ENCODE measurements around the gene PCDH9. TPM values are rescaled to one million over a fixed set of nuclear protein-coding genes. Genes with fewer than 3 reads are reported as not detected.

Gene PCDH9
- polyA plus RNA-seq, 3 donors from 2014 or later: 0.56 to 0.77 TPM; not detected in 1

DNA sequence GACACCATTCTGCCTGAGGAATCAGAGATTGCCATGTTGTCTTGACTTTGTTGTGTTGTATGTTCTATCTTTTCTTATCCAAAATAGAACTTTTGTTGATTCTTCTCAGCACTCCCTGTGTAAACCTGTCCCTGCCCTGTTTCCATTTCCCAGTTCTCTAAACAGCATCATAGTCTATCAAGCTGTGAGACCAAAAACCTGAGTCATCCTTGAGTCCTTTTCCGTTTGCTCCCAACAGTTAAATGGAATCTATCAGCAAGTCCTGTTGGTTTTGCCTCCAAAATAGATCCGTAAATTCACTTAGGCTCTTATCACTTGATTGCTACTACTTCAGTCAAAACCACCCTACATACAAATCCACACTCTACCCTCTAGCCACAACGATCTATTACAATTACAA lies 667.1 kb downstream of the PCDH9 start:
- no peak overlapping the region for H3K4me3 Mint-ChIP-seq
- no peaks in the 10 kb centered on the region for H3K4me1 Mint-ChIP-seq
- peaks cover 0 to 4% (median 0%) of the 10 kb centered on the region in 3 donors for H3K36me3 Mint-ChIP-seq
- H3K27me3 Mint-ChIP-seq (ENCODE audit: low read depth in 3 of 3): no peaks in the 10 kb centered on the region
- no peak overlapping the region for H3K27ac Mint-ChIP-seq
- no peak for DNase-seq
- H3K9me3 Mint-ChIP-seq: peaks cover 0 to 25% (median 2%) of the 10 kb centered on the region in 6 donors

DNA sequence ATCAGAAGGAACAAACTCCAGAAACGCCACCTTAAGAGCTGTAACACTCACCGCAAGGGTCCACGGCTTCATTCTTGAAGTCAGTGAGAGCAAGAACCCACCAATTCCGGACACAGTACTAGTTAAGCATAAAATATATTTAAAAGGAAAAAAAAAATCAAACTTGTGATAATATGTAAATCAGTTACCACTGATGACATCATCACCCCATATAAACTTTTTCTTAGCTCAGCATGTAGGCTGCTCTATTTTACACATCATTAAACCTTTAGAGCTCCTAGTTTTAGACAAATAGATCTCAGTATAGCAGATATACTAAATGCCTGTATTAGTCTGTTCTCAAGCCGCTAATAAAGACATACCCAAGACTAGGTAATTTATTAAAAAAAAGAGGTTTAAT lies 668.1 kb downstream of the PCDH9 start:
- Mint-ChIP-seq H3K4me3 (no peak overlapping the region), H3K27ac (no peak overlapping the region), H3K36me3 (peaks cover 0 to 4% (median 0%) of the 10 kb centered on the region in 3 donors), H3K27me3 (ENCODE audit: low read depth in 3 of 3) (no peaks in the 10 kb centered on the region), H3K9me3 (peaks cover 0 to 27% (median 2%) of the 10 kb centered on the region in 6 donors), H3K4me1 (no peaks in the 10 kb centered on the region)
- DNase-seq: no peak

DNA sequence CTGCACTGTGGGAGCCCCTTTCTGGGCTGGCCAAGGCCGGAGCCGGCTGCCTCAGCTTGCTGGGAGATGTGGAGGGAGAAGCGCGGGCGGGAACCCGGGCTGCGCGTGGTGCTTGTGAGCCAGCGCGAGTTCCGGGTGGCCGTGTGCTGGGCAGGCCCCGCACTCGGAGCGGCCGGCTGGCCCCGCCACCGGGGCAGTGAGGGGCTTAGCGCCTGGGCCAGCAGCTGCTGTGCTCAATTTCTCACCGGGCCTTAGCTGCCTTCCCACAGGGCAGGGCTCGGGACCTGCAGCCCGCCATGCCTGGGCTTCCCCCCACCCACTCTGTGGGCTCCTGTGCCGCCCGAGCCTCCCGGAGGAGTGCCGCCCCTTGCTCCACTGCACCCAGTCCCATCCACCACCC lies 669.1 kb downstream of the PCDH9 start:
- Mint-ChIP-seq H3K27ac (no peak overlapping the region), H3K9me3 (peaks cover 0 to 26% (median 2%) of the 10 kb centered on the region in 6 donors), H3K4me3 (no peak overlapping the region), H3K36me3 (peaks cover 0 to 4% (median 0%) of the 10 kb centered on the region in 3 donors), H3K27me3 (ENCODE audit: low read depth in 3 of 3) (no peaks in the 10 kb centered on the region), H3K4me1 (no peaks in the 10 kb centered on the region)
- no peak for DNase-seq

DNA sequence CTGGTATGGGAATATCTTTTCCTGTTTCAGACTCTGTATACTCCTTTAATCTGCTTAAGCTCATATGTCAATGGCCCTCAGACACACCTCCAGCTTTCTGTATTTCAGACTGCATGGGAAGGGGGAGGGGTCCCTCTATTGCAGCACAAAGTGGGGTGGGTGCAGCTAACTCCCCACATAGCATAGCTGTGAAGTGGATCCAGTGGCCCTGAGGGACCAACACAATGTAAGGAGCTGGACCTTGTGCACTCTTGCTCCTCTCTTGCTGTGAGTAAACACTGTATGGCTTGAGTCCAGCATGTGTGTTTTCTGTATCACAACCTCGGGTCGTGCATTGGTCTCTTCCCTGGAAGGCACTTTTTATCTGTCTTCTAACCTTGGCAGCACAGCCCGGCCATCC lies 669.9 kb downstream of the PCDH9 start:
- H3K36me3 Mint-ChIP-seq: peaks cover 0 to 4% (median 0%) of the 10 kb centered on the region in 3 donors
- no peak overlapping the region for H3K4me3 Mint-ChIP-seq
- no peak for DNase-seq
- no peaks in the 10 kb centered on the region for H3K27me3 Mint-ChIP-seq (ENCODE audit: low read depth in 3 of 3)
- H3K27ac Mint-ChIP-seq: no peak overlapping the region
- H3K9me3 Mint-ChIP-seq: peaks cover 0 to 21% (median under 1%) of the 10 kb centered on the region in 6 donors
- no peaks in the 10 kb centered on the region for H3K4me1 Mint-ChIP-seq

DNA sequence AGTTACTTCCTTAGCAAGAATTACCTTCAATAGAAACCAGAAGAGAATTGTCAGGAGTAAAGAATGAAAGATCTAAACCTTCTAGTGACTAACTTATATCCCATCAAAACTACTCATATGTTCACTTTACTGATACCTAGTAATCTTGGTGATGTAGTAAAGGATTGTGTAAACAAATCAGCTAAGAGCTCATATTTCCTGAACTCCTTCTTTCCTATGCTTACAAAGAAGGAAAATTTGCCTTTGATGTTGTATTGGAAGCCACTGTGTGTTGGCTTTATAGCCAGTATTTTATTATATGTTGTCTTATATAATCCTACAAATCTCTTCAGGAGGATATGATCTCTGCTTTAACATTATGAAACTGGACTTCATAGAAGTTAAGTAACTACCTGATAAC lies 671.0 kb downstream of the PCDH9 start:
- Mint-ChIP-seq H3K4me1 (no peaks in the 10 kb centered on the region), H3K9me3 (peaks cover 0 to 21% (median under 1%) of the 10 kb centered on the region in 6 donors), H3K36me3 (peaks cover 0 to 4% (median 0%) of the 10 kb centered on the region in 3 donors), H3K27ac (no peak overlapping the region), H3K4me3 (no peak overlapping the region), H3K27me3 (ENCODE audit: low read depth in 3 of 3) (no peaks in the 10 kb centered on the region)
- DNase-seq: no peak

DNA sequence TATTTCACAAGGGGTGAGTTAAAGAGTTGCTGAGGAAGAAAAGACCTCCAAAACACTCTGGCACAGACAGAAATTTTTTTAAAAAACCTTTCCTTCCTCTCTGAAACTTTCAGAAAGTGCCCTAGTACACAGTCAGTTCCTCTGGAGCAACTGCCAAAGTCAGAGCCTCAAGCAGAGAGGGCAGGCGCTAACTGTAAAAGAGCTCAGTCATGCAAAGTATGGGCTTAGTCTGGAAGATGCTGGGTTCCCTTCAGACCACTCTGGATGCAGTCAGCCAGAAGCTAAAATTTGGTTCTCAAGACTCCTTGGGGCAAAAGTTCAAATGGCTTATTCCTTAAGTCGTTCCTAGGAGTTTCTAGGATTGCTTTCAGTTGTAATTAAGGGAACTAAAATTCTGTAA lies 671.6 kb downstream of the PCDH9 start:
- H3K36me3 Mint-ChIP-seq: peaks cover 0 to 1% (median 0%) of the 10 kb centered on the region in 3 donors
- no peak for DNase-seq
- no peaks in the 10 kb centered on the region for H3K27me3 Mint-ChIP-seq (ENCODE audit: low read depth in 3 of 3)
- no peak overlapping the region for H3K27ac Mint-ChIP-seq
- no peak overlapping the region for H3K4me3 Mint-ChIP-seq
- no peaks in the 10 kb centered on the region for H3K4me1 Mint-ChIP-seq
- H3K9me3 Mint-ChIP-seq: peaks cover 0 to 18% (median under 1%) of the 10 kb centered on the region in 6 donors

DNA sequence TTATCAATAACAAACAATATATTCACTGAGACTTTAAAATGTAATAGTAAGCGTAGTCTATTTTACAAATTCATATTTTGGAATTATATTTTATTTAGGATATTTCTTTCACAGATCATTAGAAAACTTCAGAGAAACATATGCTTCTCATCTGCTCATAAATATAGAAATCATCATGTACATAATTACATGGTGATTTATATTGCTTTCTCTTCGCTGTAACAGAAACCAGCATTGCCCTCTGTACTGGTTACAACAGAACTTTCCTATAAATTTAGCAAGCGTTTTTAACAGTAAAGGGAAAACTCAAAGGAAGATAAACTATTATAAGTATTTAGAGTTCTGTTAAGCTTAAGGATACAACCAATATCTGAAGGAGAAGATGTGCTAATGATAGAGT lies 672.8 kb downstream of the PCDH9 start:
- Mint-ChIP-seq H3K9me3 (peaks cover 0 to 8% (median under 1%) of the 10 kb centered on the region in 6 donors), H3K27me3 (ENCODE audit: low read depth in 3 of 3) (no peaks in the 10 kb centered on the region), H3K27ac (no peak overlapping the region), H3K36me3 (no peaks in the 10 kb centered on the region), H3K4me3 (no peak overlapping the region), H3K4me1 (no peaks in the 10 kb centered on the region)
- DNase-seq: no peak

DNA sequence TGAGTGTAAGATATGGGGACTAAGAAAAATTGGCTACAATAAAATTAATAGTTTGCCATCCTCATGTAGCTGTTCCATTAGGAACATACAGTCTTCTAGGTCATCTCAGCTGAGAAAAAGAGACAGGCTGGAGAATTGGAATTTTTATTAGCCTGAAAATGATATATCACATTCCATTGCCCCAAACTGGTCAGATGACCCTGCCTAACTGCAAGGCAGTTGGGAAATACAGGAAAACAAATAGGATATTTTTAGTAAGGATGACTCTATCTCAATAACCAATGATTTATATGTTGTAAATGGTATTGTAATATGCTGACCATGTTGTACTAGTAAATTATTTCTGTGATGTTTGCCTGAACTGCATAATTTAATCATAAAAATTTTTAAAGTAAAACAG lies 673.8 kb downstream of the PCDH9 start:
- H3K4me1 Mint-ChIP-seq: no peaks in the 10 kb centered on the region

DNA sequence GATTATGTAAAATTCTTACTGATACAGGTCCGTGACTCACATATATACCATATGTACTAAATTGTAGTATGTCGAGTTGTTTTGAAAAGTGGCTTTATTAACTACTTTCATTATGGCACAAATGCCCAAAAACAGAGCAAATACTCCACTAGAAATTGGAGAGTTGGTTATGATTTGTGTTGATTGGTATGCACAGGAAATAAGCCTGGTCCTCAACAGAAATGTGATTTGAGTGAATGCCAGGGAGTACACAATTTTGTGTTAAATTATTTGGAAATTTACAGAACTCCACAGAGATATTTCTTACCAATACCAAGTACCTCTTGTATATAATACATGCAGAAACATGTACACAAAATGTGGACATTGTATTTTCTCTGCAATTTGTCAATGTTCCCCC lies 676.7 kb downstream of the PCDH9 start:
- no peak overlapping the region for H3K4me3 Mint-ChIP-seq
- H3K4me1 Mint-ChIP-seq: no peaks in the 10 kb centered on the region
- H3K27ac Mint-ChIP-seq: no peak overlapping the region
- peaks cover 0 to 17% (median 0%) of the 10 kb centered on the region in 6 donors for H3K9me3 Mint-ChIP-seq
- no peaks in the 10 kb centered on the region for H3K36me3 Mint-ChIP-seq
- DNase-seq: no peak
- no peaks in the 10 kb centered on the region for H3K27me3 Mint-ChIP-seq (ENCODE audit: low read depth in 3 of 3)

More for the DNA sequence above, 673.8 kb downstream of the PCDH9 start:
- no peaks in the 10 kb centered on the region for H3K27me3 Mint-ChIP-seq (ENCODE audit: low read depth in 3 of 3)
- no peak overlapping the region for H3K4me3 Mint-ChIP-seq
- peaks cover 0 to 13% (median under 1%) of the 10 kb centered on the region in 6 donors for H3K9me3 Mint-ChIP-seq
- no peaks in the 10 kb centered on the region for H3K36me3 Mint-ChIP-seq
- DNase-seq: no peak
- no peak overlapping the region for H3K27ac Mint-ChIP-seq

DNA sequence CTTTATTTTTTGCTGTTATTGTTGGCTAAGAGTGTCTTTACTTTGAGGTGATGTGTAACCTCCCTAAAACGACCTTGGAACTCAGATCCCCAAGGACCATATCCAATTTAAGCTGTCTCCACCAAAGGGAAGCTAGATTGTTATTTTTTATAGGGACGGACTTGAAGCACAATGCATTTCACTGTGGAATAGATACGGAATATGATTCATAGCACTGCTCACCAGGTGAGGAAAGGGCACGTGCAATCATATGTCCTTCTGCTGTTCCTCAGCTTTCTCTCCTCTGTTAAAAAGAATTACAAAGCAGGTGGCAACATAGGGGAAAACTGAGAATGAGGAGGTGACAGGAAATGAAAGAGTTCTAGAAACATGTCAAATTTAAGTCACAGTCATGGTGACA lies 679.0 kb downstream of the PCDH9 start:
- Mint-ChIP-seq H3K9me3 (peaks cover 0 to 12% (median 0%) of the 10 kb centered on the region in 6 donors), H3K4me1 (no peaks in the 10 kb centered on the region), H3K36me3 (no peaks in the 10 kb centered on the region), H3K27me3 (ENCODE audit: low read depth in 3 of 3) (no peaks in the 10 kb centered on the region), H3K27ac (no peak overlapping the region), H3K4me3 (no peak overlapping the region)
- no peak for DNase-seq

DNA sequence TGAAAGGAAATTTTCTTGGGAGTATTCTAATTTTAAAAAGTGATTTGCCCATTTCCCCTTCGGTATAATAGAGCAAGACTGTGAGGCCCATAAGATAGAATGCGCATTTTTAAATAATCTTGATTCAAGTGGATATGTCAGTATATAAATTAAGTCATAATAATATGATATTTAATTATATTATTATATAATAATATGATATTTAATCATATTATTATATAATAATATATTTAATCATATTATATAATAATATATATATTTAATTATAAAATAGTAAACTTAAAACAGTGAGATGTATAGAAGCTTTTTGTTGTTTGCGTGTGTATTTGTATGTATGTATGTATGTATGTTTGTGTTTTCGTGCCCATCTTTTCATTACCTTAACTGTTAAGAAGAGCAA lies 682.5 kb downstream of the PCDH9 start:
- DNase-seq: no peak
- Mint-ChIP-seq H3K27ac (no peak overlapping the region), H3K27me3 (ENCODE audit: low read depth in 3 of 3) (no peaks in the 10 kb centered on the region), H3K4me1 (no peaks in the 10 kb centered on the region), H3K4me3 (no peak overlapping the region), H3K9me3 (peaks cover 0 to 19% (median 0%) of the 10 kb centered on the region in 6 donors), H3K36me3 (no peaks in the 10 kb centered on the region)

DNA sequence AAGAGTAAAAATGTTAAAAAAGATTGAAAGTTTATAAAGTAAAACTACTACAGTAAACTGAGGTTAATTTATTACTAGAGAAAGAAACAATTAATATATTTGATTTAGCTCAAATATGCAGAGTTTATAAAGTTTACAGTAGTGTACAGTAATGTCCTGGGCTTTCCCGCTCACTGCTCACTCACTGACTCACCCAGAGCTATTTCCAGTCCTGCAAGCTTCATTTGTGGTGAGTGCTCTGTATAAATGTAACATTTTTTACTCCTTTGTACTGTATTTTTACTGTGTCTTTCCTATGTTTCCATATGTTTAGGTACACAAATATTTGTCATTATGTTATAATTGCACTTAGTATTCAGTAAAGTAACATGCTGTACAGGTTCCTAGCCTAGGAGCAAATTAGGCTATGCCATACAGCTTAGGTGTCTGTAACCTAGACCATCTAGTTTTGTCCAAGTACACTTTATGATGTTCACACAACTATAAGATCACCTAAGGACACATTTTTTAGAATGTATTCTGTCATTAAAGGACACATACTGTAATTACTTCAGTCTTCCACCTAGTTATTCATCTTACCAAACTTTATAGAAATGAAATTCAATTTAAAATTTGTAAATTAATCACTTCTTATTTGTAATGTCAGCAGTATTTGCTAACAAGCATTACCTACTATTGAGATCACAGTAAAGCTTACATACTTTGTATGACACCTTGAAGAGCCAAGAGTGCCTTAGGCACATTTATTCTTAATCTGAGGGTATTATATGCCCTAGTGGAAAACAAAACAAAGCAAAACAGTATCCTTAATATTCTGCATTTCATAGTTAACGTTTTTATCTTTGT lies 683.4 kb downstream of the PCDH9 start:
- peaks cover 0 to 14% (median 0%) of the 10 kb centered on the region in 6 donors for H3K9me3 Mint-ChIP-seq
- no peak overlapping the region for H3K27ac Mint-ChIP-seq
- H3K4me3 Mint-ChIP-seq: no peak overlapping the region
- DNase-seq: no peak
- no peaks in the 10 kb centered on the region for H3K4me1 Mint-ChIP-seq
- H3K27me3 Mint-ChIP-seq (ENCODE audit: low read depth in 3 of 3): no peaks in the 10 kb centered on the region
- H3K36me3 Mint-ChIP-seq: no peaks in the 10 kb centered on the region

DNA sequence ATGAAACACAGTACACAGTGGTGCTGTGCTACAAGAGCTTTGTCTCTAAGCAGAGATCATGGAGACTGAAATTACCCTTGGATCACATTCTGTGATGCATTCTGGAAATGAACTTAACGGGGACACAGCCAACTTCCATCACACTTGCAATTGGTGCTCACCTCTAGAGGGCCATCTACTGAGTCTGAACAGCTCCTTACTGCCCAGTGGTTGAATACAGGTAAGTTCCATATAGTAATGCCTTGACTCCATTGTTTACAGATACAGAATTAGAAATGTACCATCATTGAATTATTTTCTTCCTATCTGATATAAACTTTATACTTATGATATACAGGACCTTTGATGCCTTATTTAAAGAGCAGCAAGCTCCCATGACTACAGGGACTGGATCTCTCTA lies 686.4 kb downstream of the PCDH9 start:
- no peaks in the 10 kb centered on the region for H3K36me3 Mint-ChIP-seq

DNA sequence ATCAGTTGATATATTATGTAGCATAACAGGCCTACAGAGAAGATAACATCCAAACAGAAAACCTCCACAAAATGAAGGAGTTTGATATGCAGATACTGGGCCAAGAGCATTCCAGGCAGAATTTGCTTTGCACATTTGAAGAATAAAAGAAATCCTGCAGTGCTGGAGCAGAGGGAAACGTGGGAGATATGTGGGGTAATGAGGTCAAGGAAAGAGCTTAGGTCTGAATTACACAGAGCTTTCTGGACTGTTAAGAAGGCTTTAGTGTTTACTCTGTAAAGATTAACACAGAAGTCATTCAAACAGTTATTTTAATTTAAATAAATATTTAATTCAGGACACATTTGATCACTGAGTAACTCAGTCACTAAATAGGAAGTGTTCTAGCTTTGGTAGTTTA lies 692.7 kb downstream of the PCDH9 start:
- Mint-ChIP-seq H3K9me3 (peaks cover 0 to 25% (median 3%) of the 10 kb centered on the region in 6 donors), H3K36me3 (no peaks in the 10 kb centered on the region), H3K4me1 (no peaks in the 10 kb centered on the region), H3K27me3 (ENCODE audit: low read depth in 3 of 3) (peaks cover 0 to 2% (median 1%) of the 10 kb centered on the region in 3 donors), H3K4me3 (no peak overlapping the region), H3K27ac (no peak overlapping the region)
- no peak for DNase-seq

More for the DNA sequence above, 686.4 kb downstream of the PCDH9 start:
- no peak for DNase-seq
- Mint-ChIP-seq H3K9me3 (peaks cover 0 to 21% (median 2%) of the 10 kb centered on the region in 6 donors), H3K27ac (no peak overlapping the region), H3K4me3 (no peak overlapping the region), H3K27me3 (ENCODE audit: low read depth in 3 of 3) (no peaks in the 10 kb centered on the region), H3K4me1 (no peaks in the 10 kb centered on the region)
